GM19043 (cell line): ENCODE data around the gene RCC1.
"Not testable (repeated sequence)": the region's sequence is repeated elsewhere in the genome, so short reads cannot be mapped to it uniquely, and the experiment has no call there.

ENCODE experiments used
- ATAC-seq: cut with Tn5 transposase; IDR thresholded peaks from one replicate; pipeline ENCODE4 v1.9.1; 2021; ENCODE audit warnings: low read depth; ENCODE audit not compliant: unreplicated experiment

The RCC1 gene, protein sequence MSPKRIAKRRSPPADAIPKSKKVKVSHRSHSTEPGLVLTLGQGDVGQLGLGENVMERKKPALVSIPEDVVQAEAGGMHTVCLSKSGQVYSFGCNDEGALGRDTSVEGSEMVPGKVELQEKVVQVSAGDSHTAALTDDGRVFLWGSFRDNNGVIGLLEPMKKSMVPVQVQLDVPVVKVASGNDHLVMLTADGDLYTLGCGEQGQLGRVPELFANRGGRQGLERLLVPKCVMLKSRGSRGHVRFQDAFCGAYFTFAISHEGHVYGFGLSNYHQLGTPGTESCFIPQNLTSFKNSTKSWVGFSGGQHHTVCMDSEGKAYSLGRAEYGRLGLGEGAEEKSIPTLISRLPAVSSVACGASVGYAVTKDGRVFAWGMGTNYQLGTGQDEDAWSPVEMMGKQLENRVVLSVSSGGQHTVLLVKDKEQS

DNA sequence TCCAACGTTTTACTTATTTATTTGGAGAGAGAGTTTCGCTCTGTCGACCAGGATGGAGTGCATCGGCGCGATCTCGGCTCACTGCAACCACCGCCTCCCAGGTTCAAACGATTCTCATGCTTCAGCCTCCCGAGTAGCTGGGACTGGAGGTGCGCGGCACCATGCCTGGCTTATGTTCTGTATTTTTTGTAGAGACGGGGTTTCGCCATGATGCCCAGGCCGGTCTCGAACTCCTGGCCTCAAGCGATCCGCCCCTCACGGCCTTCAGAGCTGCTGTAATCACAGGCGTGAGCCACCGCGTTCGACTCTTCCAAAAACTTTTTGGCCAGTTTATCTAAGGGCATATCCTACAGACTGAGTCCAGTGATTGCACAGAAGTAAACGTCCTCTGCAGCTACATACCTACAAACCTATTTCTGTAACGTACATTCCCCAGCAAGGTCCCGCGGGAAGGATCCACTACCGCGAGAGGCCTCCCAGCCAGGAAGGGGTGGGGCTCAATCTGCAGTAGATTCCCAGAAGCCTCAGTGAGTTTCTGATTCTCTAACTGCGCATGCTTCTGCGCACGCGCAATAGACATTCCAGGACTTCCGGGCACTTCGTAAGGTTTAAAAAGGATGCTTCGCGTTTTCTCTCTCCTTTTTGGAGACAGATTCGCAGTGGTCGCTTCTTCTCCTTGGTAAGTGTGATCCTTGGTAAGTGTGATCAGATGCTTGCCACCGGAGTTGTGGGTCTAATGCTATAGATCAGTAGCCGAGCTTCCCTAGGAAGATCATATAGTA, at the start of gene RCC1:
RCC1 (plus strand) TSS at position 638 of the 782 bp plus-strand sequence. CDS start 23,824 bp downstream, outside the sequence.
- ATAC-seq, result peak; percentile 79

DNA sequence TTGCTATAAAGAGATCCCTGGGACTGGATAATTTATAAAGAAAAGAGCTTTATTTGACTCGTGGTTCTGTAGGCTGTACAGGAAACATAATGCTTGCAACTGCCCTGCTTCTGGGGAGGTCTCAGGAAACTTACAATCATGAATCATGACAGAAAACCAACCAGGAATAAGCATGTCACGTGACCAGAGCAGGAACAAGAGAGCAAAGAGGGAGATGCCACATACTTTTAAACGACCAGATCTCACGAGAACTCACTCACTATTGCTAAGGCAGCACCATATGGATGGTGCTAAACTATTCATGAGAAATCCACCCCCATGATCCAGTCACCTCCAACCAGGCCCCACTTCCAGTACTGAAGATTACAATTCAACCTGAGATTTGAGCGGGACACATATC, 49.8 kb upstream of the RCC1 start:
- no peak for ATAC-seq

DNA sequence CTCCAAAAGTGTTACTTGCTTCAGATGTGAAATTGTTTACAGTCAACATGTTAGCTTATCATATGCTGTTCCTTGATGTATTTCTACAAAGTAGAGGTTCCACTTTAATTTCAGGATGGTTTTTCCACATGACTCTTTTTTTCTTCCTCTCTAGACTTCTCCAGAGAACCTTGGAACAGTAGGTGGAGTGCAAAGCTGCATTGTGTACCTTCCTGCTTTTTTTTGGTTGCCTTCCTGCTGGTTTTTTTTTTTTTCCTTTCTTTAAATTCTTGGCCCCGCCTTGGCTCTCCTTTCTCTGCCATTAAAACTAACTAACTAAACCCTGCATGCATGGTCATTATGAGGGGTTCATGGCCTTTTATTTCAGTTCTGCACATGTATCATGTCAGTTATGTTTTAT, 48.2 kb upstream of the RCC1 start:
- no peak for ATAC-seq

DNA sequence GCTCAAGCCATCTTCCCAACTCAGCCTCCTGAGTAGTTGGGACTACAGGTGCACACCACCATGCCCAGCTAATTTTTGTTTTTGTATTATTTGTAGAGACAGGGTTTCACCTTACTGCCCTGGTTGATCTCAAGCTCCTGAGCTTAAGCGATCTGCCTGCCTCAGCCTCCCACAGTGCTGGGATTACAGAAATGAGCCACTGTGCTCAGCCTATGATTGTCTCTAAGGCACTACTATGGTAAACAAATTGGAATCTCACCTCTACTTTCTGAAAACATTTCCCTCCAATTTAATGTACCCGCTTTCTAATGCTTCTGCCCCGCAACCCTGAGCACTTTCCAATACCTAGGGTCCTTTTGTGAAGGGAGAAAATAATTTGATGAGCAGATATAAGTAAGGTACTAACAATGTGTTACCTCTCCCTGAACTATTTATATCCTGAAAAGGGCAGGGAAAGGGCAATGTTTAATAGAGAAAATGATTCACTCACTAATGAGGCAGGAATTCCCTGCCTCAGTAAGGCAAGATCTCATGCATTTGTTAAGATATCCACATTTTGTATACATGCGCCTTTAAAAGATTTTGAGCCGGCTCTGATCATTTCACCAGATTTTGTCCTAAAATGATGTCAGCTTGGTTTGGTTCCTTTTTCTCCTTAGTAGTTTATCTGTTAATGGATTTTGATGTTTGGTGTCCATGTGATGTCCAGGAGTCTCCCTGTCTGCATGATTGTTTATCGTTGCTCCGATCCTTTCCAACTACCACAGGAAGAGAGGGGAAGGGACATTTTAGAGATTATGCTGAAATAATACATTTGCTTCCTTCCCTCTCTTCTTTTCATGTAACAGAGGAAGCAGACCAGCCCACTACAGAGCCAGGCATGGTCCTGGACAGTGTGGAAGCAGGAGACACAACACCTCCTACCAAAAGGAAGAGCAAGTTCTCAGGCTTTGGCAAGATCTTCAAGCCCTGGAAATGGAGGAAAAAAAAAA, 47.3 kb upstream of the RCC1 start:
- no peak for ATAC-seq

DNA sequence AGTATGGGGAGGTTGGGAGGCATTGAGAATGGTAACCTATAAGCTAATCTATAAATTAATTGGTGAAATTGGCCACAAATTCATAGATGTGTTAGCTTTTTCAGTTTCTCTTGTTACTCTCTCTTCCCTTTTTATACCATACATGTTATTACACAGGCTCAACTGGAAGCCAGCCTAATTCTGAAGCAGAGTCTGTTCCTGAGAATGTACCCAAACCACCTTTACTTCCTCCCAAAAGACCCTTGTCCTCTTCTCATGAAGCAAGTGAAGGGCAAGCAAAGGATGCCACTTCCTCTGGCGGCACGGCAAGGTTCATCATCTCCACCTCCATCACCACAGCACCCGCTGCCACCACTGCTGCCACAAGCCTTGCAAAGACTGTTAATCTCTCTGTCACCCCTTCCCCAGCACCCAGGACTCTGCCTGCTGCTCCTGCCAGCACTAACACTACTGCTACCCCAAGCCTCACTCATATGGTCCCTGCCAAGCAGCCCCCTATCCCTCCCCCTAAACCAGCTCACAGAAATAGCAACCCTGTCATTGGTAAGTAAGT, 39.5 kb upstream of the RCC1 start:
- no peak for ATAC-seq

DNA sequence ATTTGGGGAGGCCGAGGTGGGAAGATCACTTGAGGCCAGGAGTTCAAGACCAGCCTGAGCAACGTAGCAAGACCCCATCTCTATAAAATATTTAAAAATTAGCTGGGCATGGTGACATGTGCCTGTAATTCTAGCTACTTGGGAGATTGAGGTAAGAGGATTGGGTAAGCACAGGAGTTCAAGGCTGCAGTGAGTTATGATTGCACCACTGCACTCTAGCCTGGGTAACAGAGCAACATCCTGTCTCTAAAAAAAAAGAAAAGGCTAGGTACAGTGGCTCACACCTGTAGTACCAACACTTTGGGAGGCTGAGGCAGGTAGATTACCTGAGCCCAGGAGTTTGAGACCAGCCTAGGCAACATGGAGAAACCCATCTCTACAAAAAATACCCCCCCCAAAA, 35.7 kb upstream of the RCC1 start:
- no peak for ATAC-seq

DNA sequence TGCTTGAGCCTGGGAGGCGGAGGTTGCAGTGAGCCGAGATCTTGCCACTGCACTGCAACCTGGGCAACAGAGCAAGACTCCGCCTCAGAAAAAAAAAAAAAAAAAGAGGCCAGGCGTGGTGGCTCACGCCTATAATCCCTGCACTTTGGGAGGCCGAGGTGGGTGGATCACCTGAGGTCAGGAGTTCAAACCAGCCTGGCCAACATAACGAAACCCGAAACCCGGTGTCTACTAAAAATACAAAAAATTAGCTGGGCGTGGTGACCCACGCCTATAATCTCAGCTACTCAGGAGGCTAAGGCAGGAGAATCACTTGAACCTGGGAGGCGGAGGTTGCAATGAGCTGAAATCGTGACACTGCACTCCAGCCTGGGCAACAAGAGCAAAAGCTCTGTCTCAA, 26.3 kb upstream of the RCC1 start:
- ATAC-seq, result not testable (repeated sequence)

DNA sequence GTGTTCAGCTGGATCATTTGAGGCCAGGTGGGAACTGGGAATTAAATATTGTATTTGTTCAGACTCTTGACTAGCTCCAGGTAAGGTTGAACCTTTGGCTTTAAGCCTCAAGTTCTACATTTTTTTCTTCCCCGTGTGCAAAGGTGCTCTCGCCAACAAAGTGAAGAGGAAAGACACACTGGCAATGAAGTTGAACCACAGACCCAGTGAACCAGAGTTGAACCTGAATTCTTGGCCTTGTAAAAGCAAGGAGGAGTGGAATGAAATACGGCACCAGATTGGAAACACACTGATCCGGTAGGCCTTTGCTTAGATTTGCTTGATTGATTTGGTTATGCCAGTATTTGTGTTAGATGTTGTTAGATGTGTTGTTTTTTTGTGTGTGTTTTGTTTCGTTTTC, 25.5 kb upstream of the RCC1 start:
- ATAC-seq, result no peak

DNA sequence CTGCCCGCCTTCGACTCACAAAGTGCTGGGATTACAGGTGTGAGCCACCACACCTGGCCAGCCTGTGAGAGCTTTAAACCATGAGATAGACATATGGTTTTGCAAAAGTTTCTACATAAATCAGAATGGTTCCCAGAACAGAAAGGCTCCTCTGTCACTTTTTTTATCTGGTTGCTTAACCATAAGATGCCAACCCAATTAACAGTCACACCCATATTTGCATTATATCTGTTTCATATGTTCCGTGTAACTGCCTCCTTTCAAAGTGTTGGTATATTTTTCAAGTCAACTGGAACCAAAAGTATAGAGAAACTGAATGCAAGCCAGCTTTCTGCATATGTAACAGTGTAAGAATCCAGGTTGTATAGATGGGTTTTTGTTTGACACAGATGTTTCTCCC, 23.7 kb upstream of the RCC1 start:
- no peak for ATAC-seq

DNA sequence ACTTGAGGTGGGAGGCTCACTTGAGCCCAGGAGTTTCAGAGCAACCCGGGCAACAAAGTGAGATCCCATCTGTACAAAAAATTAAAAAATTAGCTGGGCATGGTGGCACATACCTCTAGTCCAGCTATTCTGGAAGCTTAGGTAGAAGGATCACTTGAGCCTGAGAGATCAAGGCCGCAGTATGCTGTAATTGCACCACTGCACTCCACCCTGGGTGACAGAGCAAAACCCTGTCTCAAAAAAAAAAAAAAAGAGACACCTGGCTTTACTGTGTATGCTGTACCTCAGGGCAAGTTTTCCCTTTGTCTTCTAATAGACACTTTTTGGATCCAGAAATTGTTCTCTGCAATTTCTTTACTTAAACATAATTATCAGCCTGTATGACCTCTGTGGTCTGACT, 23.1 kb upstream of the RCC1 start:
- no peak for ATAC-seq

DNA sequence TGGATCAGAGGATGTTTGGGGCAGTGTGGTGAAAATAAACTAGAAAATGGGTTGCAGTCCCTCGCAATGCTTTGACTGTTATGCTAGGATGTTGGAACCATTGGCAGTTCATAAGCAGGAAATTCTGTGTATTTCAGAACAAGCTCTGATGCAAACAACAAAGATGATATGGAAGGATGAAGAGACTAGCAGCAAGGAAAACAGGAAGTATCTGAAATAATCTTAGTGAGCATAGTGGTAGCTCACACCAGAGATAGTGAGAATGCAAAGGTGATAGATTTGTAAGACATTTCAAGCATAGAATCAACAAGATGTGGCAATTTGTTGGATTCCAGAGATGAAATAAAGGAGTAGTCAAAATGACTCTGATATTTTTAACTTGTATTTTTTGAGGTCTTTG, 11.1 kb upstream of the RCC1 start:
- no peak for ATAC-seq

DNA sequence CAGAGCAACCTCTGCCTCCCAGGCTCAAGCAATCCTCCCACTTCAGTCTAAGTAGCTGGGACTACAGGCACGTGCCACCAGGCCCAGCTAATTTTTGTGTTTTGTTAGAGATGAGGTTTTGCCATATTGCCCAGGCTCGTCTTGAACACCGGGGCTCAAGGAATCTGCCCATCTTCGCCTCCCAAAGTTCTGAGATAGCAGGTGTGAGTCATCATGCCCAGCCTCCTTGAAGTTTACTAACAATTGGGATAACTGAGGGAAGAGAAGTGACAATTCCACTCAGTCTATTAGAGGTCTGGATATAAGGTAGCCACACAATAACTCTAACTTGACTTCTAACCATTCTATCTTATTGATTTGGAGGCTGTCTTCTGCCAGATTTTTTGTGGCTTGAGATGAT, 6.3 kb upstream of the RCC1 start:
- ATAC-seq, result no peak

DNA sequence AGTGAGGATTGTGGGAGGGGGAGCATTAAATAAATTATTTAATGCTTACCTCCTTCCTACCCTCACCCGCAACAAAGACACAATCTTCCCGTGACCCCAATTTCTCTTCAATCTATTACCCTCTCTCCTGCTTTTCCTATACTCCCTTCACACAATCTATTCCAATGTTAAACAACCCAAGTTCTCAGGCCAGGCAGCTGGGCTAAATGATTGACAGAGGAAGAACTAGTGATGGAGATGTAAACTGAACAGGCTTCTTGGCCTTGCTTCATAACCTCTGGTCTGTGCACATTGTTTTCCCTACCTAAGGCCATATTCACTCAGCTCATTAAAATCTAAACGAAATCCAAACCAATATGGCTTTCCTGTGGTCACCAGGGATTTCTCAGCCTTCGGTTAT, 3.9 kb upstream of the RCC1 start:
- no peak for ATAC-seq

DNA sequence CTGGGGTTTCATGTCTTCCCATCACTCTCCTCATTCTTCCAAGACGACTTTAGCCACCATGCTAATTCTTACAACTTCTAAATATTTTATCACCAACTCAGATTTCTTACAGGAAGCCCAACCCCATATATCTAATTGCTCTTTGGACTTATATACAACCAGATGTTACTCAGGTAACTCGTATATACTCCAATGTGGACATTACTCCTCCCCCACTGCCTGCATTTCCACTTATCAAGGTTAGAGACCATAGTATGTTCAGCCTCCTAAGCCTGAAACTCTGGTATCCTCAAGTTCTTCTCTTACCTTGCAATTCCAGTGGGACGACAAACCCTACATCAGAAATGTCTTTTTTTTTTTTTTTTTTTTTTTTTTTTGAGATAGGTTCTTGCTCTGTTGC, 2.7 kb upstream of the RCC1 start:
- no peak for ATAC-seq

DNA sequence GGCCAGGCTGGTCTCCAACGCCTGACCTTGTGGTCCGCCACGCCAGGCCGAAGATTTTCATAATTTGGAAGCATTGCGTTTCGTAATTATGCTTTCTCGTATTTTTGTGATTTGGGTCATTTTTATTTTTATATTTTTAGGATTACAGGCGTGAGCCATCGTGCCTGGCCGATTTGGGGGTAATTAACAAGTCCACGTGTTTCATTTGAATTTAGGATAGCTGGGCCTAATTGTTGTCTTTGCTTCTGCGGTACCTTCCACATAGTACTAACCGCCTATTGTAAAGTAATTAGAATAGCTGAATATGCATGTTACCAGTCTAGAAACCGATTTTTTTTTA, 1.0 kb downstream of the RCC1 start:
- ATAC-seq, result no peak

DNA sequence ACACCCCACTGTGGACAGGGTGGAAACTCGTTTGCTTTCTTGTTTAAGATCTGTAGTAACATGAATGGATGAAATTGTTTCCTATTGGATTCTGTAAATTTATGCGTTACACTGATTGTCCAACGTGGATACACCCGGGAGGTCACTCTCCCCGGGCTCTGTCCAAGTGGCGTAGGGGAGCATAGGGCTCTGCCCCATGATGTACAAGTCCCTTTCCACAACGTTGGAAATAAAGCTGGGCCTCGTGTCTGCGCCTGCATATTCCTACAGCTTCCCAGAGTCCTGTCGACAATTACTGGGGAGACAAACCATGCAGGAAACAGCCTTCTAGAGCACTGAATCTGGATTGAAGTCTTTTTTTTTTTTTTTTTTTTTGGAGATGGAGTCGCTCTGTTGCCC, 1.4 kb downstream of the RCC1 start:
- no peak for ATAC-seq

DNA sequence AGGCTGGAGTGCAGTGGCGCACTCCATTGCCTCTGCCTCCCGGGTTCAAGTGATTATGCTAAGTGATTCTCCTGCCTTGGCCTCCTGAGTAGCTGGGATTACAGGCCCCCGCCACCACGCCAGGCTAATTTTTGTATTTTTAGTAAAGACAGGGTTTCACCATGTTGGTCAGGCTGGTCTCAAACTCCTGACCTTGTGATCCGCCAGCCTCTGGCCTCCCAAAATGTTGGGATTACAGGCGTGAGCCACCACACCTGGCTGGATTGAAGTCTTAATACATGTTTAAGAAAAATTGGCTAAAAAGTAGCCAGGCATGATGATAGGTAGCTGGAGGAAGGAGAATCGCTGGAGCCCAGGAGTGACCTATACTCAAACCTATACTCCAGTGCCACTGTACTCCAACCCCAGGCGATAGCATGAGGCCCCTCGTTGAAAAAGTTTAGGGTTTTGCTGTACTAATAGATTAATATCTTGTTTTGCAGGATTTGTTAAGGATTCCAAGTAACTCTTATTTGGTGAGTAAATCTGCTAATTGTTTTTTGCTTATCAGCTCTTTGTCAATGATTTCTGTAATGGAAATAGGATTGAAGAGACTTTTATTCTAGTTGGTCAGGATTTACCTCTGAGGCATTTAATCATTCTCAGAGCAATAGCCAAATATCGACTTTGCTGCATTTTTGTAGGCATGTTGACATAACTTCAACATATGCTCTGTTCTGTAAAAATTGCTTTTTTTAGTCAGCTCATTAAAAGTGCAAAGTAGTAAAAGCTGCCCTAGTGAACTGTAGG, 2.0 kb downstream of the RCC1 start:
- ATAC-seq, result no peak

DNA sequence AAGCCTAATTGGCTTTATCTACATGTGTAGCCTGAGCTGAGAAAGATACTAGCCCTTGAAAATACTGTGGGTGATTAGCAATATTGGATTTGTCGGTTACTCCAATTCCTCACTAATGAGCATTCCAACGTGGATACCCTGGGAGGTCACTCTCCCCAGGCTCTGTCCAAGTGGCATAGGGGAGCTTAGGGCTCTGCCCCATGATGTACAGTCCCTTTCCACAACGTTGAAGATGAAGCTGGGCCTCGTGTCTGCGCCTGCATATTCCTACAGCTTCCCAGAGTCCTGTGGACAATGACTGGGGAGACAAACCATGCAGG, 2.6 kb downstream of the RCC1 start:
- no peak for ATAC-seq

DNA sequence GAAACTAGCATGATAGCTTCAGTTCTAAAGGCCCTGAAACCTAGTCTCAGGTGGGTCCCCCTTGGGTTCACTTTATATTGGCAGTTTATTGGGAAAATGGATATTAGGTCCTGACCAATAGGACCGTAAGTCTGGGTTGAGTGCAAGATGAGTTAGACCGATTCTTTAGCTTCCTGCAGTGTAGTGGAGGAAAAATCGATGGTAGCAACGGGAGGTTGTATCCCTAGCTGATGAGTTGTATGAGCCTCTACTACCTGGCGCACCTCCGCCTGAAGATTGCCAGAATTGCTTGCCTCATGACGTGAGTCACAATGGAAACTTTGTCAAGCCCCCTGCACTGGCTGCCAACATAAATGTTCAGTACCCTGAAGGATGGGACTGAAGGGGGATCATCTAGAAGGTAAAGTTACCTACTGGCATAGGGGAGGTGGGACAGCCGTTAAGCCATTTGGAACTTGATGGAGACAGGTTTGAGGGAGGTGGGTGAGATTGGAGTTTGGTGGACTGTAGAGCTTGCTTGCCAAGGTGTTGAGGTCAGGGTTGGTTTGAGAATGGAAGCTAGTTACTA, 3.9 kb downstream of the RCC1 start:
- no peak for ATAC-seq
